ENCODE data around the gene ROR1.
A peak's percentile ranks its signal among the peaks of the same experiment; 100 is the strongest.

ROR1 gene

GRCh38 chr1:64161357-64161941, 387.6 kb downstream of the ROR1 start:
- DNase-seq = no peak

GRCh38 chr1:64162151-64162550, 388.3 kb downstream of the ROR1 start:
- DNase-seq = no peak

GRCh38 chr1:64162804-64163203, 389.0 kb downstream of the ROR1 start:
- DNase-seq = no peak

GRCh38 chr1:64163431-64163830, 389.6 kb downstream of the ROR1 start:
- no peak for DNase-seq

- no peak for DNase-seq
Observed at GRCh38 chr1:64163970-64164369, 390.2 kb downstream of the ROR1 start.

- DNase-seq = no peak
Observed at GRCh38 chr1:64166629-64167028, 392.8 kb downstream of the ROR1 start.

GRCh38 chr1:64167176-64167575, 393.4 kb downstream of the ROR1 start:
- no peak for DNase-seq

- peak; percentile 42 for DNase-seq
Observed at GRCh38 chr1:64171246-64171645, 397.4 kb downstream of the ROR1 start.

GRCh38 chr1:64171797-64172281, 398.0 kb downstream of the ROR1 start:
- DNase-seq = peak; percentile 63

GRCh38 chr1:64172458-64172983, 398.7 kb downstream of the ROR1 start:
- DNase-seq = no peak

GRCh38 chr1:64173336-64173940, 399.6 kb downstream of the ROR1 start:
- DNase-seq = no peak

- no peak for DNase-seq
Observed at GRCh38 chr1:64175639-64176038, 401.8 kb downstream of the ROR1 start.

- DNase-seq = peak; percentile 20
Observed at GRCh38 chr1:64176659-64177058, 402.8 kb downstream of the ROR1 start.

GRCh38 chr1:64179588-64179987, 405.8 kb downstream of the ROR1 start:
- DNase-seq = no peak

GRCh38 chr1:64182207-64182606, 408.4 kb downstream of the ROR1 start:
- DNase-seq = no peak

- no peak for DNase-seq
Observed at GRCh38 chr1:64183395-64184002, 409.7 kb downstream of the ROR1 start.

GRCh38 chr1:64184003-64184440, 410.2 kb downstream of the ROR1 start:
- DNase-seq = no peak

- DNase-seq = no peak
Observed at GRCh38 chr1:64186138-64186897, 412.5 kb downstream of the ROR1 start.

GRCh38 chr1:64186898-64187280, 413.1 kb downstream of the ROR1 start:
- no peak for DNase-seq

GRCh38 chr1:64187646-64188045, 413.8 kb downstream of the ROR1 start:
- no peak for DNase-seq

GRCh38 chr1:64192290-64192689, 418.5 kb downstream of the ROR1 start:
- DNase-seq = no peak

- peak; percentile 19 for DNase-seq
Observed at GRCh38 chr1:64194168-64195080, 420.6 kb downstream of the ROR1 start.

Data from suppressor macrophage treated with lipopolysaccharide for 4 hours (primary cell).